Measurements from ENCODE around the gene PLCG2. TPM values are rescaled to one million over a fixed set of nuclear protein-coding genes. Genes with fewer than 3 reads are reported as not detected.

Gene PLCG2
- total RNA-seq, 1 experiment from 2014 or later: 14.4 TPM

DNA sequence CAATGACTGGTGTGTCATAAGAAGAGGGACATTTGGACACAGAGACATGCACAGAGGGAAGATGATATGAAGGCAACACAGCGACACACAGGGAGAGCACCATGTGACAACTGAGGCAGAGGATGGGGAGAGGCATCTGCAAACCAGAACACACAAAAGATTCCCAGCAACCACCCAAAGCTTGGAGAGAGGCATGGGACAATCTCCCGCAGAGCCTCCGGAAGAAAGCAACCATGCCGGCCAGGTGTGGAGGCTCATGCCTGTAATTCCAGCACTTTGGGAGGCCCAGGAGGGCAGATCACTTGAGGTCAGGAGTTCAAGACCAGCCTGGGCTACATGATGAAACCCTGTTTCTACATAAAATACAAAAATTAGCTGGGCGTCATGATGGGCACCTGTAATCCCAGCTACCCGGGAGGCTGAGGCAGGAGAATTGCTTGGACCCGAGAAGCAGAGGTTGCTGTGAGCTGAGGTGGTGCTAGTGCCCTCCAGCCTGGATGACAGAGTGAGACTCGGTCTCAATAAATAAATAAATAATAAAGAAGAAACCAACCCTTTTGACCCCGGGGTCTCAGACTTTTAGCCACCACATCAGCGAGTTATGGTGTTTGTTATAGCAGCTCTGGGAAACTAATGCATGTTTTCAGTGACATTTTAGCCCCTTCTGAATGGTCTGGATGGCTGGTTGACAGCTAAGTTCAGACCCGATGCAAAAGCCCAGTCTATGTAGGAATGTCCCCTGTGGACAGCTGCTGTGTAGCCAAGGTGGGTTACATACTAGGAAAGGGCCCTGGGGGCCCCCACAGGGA, 13.8 kb upstream of the PLCG2 start:
- TF ChIP-seq, protein P1, sequence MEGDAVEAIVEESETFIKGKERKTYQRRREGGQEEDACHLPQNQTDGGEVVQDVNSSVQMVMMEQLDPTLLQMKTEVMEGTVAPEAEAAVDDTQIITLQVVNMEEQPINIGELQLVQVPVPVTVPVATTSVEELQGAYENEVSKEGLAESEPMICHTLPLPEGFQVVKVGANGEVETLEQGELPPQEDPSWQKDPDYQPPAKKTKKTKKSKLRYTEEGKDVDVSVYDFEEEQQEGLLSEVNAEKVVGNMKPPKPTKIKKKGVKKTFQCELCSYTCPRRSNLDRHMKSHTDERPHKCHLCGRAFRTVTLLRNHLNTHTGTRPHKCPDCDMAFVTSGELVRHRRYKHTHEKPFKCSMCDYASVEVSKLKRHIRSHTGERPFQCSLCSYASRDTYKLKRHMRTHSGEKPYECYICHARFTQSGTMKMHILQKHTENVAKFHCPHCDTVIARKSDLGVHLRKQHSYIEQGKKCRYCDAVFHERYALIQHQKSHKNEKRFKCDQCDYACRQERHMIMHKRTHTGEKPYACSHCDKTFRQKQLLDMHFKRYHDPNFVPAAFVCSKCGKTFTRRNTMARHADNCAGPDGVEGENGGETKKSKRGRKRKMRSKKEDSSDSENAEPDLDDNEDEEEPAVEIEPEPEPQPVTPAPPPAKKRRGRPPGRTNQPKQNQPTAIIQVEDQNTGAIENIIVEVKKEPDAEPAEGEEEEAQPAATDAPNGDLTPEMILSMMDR (IDR thresholded peaks at IDR 0.05; ENCODE audit: insufficient read depth in 1 of 2, low read depth in 1 of 2, low read length in 1 of 2, severe bottlenecking in 1 of 2, unreplicated experiment in 1 of 2): no peak
- POLR2A ChIA-PET: no interaction called here
- BruUV-seq (replicated peaks): no TSS peak
- DNase-seq: no peak
- Histone ChIP-seq H3K9me3 (no peaks in the 10 kb centered on the region), H3K27me3 (replicated peaks; ENCODE audit: control insufficient read depth, insufficient read depth, low read length) (no peaks in the 10 kb centered on the region), H3K4me3 (ENCODE audit: low read depth, low read length) (no peak overlapping the region), H3K36me3 (ENCODE audit: control insufficient read depth, insufficient read depth, low read length) (no peaks in the 10 kb centered on the region), H3K4me1 (peaks cover 16% of the 10 kb centered on the region)
- Mint-ChIP-seq H3K27me3 (ENCODE audit: insufficient read depth, unreplicated experiment) (no peaks in the 10 kb centered on the region), H3K4me3 (ENCODE audit: unreplicated experiment) (no peak overlapping the region), H3K27ac (ENCODE audit: unreplicated experiment) (no peak overlapping the region), H3K36me3 (ENCODE audit: insufficient read depth, unreplicated experiment) (no peaks in the 10 kb centered on the region), H3K9me3 (ENCODE audit: unreplicated experiment) (no peaks in the 10 kb centered on the region), H3K4me1 (ENCODE audit: low read depth, unreplicated experiment) (peaks cover 14% of the 10 kb centered on the region)
- CTCF ChIA-PET: interaction anchor here (0.6 to 1.3 kb wide), 2 partner anchors 9 to 13 kb away, joined by 3 read pairs; no protein-coding TSS in a partner anchor
- intact Hi-C loops (cut with micrococcal nuclease; ENCODE audit: unreplicated experiment): no loop called here

DNA sequence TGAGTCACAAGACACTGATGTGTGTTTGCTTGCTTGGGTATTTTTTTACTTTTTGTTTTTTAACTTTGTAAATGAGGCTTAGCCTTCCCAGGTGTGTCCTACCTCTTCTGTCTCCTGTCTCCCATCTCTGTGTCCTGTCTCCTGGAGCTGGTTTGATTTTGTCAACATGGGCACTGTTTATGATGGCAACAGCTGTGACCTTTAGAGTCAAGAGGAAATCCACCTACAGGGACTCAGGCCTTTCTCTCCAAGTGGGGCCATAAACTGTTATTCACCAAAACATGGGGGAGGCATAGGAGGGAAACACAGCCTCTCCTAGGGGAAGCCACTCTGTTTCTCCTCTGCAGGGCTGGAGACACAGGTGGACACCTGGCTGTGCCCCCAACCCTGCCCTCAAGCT, 13.1 kb upstream of the PLCG2 start:
- CTCF ChIA-PET: interaction anchor here (1.3 kb wide), 1 partner anchor 12 kb away, joined by 3 read pairs; no protein-coding TSS in a partner anchor

DNA sequence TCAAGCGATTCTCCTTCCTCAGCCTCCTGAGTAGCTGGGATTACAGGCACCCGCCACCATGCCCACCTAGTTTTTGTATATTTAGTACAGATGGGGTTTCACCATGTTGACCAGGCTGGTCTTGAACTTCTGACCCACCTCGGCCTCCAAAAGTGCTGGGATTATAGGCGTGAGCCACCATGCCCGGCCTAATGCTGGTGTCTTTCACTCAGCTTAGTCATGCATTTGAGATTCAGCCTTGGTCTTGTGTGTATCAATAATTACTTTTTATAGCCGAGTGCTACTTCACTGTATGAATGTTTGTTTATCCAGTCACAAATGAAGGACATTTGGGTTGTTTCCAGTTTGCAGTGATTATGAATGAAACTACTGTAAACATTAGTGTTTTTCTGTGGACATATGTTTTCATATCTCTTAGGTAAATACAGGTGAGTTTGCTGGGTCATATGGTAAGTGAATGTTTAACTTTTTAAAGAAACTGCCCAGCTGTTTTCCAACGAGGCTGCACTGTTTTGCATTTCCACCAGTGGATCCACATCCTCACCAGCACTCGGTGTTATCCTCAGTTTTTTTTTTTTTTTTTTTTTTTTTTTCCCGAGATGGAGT, 11.0 kb upstream of the PLCG2 start:
- Mint-ChIP-seq H3K4me1 (ENCODE audit: low read depth, unreplicated experiment) (peaks cover 14% of the 10 kb centered on the region), H3K27ac (ENCODE audit: unreplicated experiment) (no peak overlapping the region), H3K9me3 (ENCODE audit: unreplicated experiment) (no peaks in the 10 kb centered on the region), H3K36me3 (ENCODE audit: insufficient read depth, unreplicated experiment) (no peaks in the 10 kb centered on the region), H3K27me3 (ENCODE audit: insufficient read depth, unreplicated experiment) (no peaks in the 10 kb centered on the region), H3K4me3 (ENCODE audit: unreplicated experiment) (no peak overlapping the region)
- Histone ChIP-seq H3K27me3 (replicated peaks; ENCODE audit: control insufficient read depth, insufficient read depth, low read length) (no peaks in the 10 kb centered on the region), H3K4me3 (ENCODE audit: low read depth, low read length) (no peak overlapping the region), H3K9me3 (no peaks in the 10 kb centered on the region), H3K36me3 (ENCODE audit: control insufficient read depth, insufficient read depth, low read length) (no peaks in the 10 kb centered on the region), H3K4me1 (peaks cover 16% of the 10 kb centered on the region)
- POLR2A ChIA-PET: no interaction called here
- intact Hi-C loops (cut with micrococcal nuclease; ENCODE audit: unreplicated experiment): loop anchor here (1.0 kb wide), 1 partner anchor 10 kb away; no protein-coding TSS in a partner anchor
- CTCF ChIA-PET: interaction anchor here (0.7 to 1.1 kb wide), 6 partner anchors 10 to 906 kb away, joined by 3 to 7 read pairs (median 4); no protein-coding TSS in a partner anchor
- BruUV-seq (replicated peaks): no TSS peak
- DNase-seq: peak; percentile 63 to 64
- TF ChIP-seq, protein P1 (IDR thresholded peaks at IDR 0.05; ENCODE audit: insufficient read depth in 1 of 2, low read depth in 1 of 2, low read length in 1 of 2, severe bottlenecking in 1 of 2, unreplicated experiment in 1 of 2): no peak

More for the DNA sequence above, 13.1 kb upstream of the PLCG2 start:
- Mint-ChIP-seq H3K4me3 (ENCODE audit: unreplicated experiment) (no peak overlapping the region), H3K4me1 (ENCODE audit: low read depth, unreplicated experiment) (peaks cover 14% of the 10 kb centered on the region), H3K27me3 (ENCODE audit: insufficient read depth, unreplicated experiment) (no peaks in the 10 kb centered on the region), H3K36me3 (ENCODE audit: insufficient read depth, unreplicated experiment) (no peaks in the 10 kb centered on the region), H3K27ac (ENCODE audit: unreplicated experiment) (no peak overlapping the region), H3K9me3 (ENCODE audit: unreplicated experiment) (no peaks in the 10 kb centered on the region)
- POLR2A ChIA-PET: no interaction called here
- intact Hi-C loops (cut with micrococcal nuclease; ENCODE audit: unreplicated experiment): no loop called here
- H3K4me1 ChIP-seq: peaks cover 16% of the 10 kb centered on the region
- H3K27me3 ChIP-seq (replicated peaks; ENCODE audit: control insufficient read depth, insufficient read depth, low read length): no peaks in the 10 kb centered on the region
- TF ChIP-seq, protein P1 (IDR thresholded peaks at IDR 0.05; ENCODE audit: insufficient read depth in 1 of 2, low read depth in 1 of 2, low read length in 1 of 2, severe bottlenecking in 1 of 2, unreplicated experiment in 1 of 2): no peak
- no peaks in the 10 kb centered on the region for H3K9me3 ChIP-seq
- H3K36me3 ChIP-seq (ENCODE audit: control insufficient read depth, insufficient read depth, low read length): no peaks in the 10 kb centered on the region
- DNase-seq: no peak
- BruUV-seq (replicated peaks): no TSS peak
- no peak overlapping the region for H3K4me3 ChIP-seq (ENCODE audit: low read depth, low read length)

Measured in Caco-2 (cell line).